ENCODE data around the gene CLDN18.

Gene CLDN18

DNA sequence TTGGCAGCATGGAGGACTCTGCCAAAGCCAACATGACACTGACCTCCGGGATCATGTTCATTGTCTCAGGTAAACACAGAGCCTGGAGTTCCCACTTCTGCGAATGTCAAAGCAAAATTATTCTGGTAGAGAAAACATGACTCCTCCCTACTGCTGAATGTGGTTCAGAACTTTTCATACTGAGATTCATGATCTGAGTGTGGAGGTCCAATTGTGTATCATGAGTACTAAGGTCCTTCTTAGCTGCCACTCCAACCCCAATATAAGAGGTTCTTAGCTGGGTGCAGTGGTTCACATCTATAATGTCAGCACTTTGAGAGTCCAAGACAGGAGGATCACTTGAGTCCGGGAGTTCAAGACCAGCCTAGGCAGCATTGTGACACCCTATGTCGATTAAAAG, 13.8 kb downstream of the CLDN18 start:
- H3K27ac ChIP-seq: no peak overlapping the region
- DNase-seq (ENCODE audit: low read depth, low spot score): no peak

DNA sequence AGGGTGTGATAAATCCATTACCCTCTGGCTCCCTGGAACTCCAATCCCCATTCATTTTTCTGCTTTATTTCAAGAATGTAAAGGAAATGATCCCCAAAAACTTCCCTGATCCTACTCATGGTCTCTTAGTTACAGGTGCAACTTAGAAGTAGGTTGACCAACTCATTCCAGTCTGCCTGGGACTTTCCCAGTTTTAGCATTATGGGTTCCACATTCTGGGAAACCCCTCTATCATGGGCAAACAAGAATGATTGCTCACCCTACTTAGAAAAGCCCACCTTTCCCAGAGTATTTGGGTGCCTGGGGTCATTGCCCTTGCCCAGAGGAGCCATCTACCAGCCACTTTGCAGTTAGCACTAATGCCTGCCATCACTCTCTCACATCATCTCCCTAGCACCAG, 15.6 kb downstream of the CLDN18 start:
- no peak for DNase-seq (ENCODE audit: low read depth, low spot score)

DNA sequence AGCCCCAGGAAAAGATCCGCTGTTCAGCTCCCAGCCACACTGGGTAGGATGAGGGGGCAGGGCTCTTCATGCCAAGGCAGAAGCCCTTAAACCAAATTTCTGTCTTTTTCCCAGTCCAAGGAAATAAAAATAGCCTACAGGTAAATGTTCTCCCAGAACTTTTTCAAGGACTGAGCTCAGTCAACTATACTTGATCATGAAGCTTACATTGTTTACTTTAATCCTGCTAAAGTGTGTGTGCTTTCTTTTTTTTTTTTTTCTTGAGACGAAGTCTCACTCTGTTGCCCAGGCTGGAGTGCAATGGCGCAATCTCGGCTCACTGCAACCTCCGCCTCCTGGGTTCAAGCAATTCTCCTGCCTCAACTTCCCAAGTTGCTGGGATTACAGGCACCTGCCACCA, 17.9 kb downstream of the CLDN18 start:
- DNase-seq (ENCODE audit: low read depth, low spot score): no peak
- H3K27ac ChIP-seq: no peak overlapping the region

More for the DNA sequence above, 15.6 kb downstream of the CLDN18 start:
- no peak overlapping the region for H3K27ac ChIP-seq

DNA sequence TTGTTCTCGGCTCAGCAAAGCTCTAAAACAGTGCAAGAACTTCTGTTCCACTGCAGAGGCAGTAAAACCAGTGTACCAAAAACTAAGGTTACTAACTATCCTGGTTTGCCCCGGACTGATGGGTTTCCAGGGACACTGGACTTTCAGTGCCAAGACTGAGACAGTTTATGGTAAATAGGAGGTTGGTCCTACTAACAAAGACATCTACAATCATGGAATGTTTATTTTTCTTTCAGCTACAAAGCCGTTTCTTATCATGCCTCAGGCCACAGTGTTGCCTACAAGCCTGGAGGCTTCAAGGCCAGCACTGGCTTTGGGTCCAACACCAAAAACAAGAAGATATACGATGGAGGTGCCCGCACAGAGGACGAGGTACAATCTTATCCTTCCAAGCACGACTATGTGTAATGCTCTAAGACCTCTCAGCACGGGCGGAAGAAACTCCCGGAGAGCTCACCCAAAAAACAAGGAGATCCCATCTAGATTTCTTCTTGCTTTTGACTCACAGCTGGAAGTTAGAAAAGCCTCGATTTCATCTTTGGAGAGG, 20.8 kb downstream of the CLDN18 start:
- H3K27ac ChIP-seq: no peak overlapping the region
- DNase-seq (ENCODE audit: low read depth, low spot score): no peak

DNA sequence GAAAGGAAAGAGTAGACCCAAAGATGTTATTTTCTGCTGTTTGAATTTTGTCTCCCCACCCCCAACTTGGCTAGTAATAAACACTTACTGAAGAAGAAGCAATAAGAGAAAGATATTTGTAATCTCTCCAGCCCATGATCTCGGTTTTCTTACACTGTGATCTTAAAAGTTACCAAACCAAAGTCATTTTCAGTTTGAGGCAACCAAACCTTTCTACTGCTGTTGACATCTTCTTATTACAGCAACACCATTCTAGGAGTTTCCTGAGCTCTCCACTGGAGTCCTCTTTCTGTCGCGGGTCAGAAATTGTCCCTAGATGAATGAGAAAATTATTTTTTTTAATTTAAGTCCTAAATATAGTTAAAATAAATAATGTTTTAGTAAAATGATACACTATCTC, 21.6 kb downstream of the CLDN18 start:
- DNase-seq (ENCODE audit: low read depth, low spot score): no peak
- no peak overlapping the region for H3K27ac ChIP-seq

DNA sequence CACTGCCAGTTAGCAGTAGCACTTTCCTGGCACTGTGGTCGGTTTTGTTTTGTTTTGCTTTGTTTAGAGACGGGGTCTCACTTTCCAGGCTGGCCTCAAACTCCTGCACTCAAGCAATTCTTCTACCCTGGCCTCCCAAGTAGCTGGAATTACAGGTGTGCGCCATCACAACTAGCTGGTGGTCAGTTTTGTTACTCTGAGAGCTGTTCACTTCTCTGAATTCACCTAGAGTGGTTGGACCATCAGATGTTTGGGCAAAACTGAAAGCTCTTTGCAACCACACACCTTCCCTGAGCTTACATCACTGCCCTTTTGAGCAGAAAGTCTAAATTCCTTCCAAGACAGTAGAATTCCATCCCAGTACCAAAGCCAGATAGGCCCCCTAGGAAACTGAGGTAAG, 22.6 kb downstream of the CLDN18 start:
- no peak for DNase-seq (ENCODE audit: low read depth, low spot score)
- H3K27ac ChIP-seq: no peak overlapping the region

DNA sequence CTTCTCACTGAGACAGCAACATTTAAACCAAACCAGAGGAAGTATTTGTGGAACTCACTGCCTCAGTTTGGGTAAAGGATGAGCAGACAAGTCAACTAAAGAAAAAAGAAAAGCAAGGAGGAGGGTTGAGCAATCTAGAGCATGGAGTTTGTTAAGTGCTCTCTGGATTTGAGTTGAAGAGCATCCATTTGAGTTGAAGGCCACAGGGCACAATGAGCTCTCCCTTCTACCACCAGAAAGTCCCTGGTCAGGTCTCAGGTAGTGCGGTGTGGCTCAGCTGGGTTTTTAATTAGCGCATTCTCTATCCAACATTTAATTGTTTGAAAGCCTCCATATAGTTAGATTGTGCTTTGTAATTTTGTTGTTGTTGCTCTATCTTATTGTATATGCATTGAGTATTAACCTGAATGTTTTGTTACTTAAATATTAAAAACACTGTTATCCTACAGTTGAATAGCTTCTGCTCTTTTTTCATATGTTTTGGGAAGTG, 23.3 kb downstream of the CLDN18 start:
- DNase-seq (ENCODE audit: low read depth, low spot score): no peak

DNA sequence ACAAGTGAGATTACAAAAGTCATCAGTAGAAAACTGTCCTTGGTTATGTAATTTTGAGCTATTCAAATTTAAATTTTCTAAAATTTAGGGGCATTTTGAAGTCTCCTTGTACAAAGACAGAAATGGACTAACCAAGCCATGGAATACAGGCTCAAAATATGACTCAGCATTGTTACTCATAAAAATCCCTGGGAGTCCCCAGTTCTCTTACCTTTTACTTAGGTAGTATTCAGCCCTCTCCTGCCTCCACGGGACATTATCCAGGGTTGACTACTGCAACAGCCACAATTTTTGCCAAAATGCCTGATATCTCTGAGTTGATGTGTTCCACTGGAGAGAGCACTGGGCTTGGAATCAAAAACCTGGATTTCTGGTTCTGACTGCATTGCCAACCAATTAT, 25.0 kb downstream of the CLDN18 start:
- DNase-seq (ENCODE audit: low read depth, low spot score): no peak
- no peak overlapping the region for H3K27ac ChIP-seq

More for the DNA sequence above, 23.3 kb downstream of the CLDN18 start:
- no peak overlapping the region for H3K27ac ChIP-seq

DNA sequence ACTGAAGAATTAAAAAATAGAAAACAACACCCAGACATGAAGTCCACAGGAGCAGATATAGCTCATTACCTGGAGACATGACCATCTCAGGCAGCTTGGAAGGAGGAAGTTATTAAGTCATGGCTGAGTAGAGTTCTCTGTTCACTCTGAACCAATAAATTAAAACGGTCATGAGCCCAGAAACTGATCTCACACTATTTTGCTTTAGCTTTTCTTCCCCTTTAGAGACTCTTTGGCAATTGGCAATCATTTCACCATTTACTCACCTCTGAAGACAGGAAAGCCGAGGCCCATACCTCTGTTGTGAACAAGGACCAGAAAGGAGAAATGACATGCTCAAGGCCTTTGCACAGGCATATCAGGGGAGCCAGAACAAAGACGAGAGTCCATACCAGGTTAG, 26.6 kb downstream of the CLDN18 start:
- no peak for DNase-seq (ENCODE audit: low read depth, low spot score)
- H3K27ac ChIP-seq: no peak overlapping the region

DNA sequence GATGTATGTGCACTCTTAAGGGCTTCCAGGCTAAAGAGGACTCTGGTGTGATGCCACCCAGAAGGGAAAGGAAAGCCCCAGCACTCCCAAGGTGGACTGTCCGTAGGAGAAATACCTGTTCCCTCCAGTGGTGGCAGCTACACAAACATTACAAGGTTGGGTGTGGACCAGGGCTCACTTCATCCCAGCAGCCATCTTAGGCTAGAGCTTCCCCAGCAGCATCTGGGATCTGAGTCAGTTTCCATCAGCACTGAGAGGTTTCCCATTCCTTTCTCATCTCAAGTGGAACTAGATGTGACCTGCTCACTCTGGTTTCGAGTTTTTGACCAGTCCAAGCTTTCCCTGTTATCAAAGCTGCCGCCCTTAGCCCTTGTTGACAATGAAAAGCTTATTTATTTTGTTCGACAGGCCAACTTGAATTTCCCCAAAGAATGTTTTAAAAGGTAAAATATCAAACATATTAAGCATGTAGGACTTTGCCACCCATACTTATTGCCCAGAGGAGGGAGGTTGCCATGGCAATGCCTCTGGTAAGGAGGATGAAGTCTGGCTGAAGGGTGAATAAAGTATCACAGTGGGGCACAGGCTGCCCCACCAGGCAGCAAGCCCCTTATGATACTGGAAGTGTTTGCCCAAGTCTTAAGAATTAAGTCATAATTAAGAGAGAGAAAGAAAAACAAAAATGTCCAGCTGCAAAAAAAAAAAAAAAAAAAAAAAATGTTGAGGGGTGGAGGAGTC, 28.9 kb downstream of the CLDN18 start:
- no peak for DNase-seq (ENCODE audit: low read depth, low spot score)
- H3K27ac ChIP-seq: no peak overlapping the region

DNA sequence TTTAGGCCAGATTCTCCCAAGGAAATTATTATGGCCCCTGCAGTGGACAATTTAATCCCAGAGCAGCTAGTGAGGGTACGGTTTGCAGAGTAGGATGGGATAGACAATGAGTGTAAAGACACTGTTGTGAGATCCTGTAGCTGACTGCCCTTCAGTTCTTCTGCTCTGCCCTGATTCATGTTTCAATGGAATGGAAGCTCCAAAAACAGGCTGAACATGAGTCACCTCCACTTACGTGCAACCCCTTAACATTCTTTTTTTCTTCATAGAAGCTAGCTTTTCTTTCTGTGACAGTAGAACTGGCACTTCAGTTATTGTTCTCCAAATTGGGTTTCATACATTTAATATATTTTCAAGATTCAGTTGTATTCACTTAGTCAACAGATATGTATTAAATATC, 32.1 kb downstream of the CLDN18 start:
- peak; percentile 40 for DNase-seq (ENCODE audit: low read depth, low spot score)
- no peak overlapping the region for H3K27ac ChIP-seq

DNA sequence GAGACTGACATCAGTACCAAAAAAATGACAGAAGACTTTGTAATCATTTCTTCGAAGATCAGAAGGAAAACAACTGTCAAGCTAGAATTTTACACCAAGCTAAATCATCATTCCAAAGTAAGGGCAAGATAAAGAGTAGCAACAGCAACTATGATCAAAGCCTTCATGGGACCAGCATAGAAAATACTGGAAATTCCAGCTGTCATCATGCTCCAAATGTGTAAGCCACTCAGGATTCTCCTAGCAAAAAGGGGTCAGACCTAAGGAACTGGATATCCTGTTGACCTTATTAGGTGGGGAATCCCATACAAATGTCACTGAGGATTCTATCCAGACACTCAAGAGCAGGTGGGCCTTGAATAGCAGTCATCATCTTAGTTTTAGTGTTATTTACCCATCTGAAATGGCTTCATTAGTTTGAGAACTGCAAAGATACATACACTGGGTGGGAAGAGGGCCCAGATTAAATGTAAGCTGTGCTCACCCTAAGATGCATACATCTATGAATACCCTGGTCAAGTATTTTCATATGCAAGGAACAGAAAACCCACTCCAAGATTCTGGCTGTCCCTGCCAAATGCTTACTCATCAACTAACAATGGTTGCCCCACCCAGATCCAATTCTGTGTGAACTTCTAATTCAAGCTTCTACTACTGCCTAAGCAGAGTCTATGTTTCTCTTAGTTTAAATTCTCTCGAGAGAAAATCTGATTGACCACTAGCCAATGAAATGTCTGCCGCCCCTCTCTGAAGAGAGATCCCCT, 33.5 kb downstream of the CLDN18 start:
- peak; percentile 46 for DNase-seq (ENCODE audit: low read depth, low spot score)
- peak overlapping the region; percentile 23 for H3K27ac ChIP-seq

DNA sequence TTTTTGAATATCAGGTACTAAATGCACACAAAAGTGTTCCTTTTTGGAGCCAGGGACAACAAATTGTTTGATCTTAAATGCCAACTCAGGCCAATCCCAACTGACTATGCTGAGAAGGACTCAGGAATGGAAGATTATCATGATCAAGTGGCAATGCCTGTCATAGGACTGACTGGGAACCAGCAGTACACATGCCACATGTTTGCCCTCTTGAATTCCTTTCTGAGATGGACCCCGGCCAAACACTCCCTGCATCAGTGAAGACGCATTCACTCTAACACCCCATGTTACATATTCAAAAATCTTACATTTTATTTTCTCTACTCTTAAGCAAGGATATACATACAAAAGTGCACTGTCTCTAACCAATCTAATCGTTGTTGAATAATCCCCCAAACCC, 36.1 kb downstream of the CLDN18 start:
- no peak for DNase-seq (ENCODE audit: low read depth, low spot score)
- H3K27ac ChIP-seq: no peak overlapping the region

DNA sequence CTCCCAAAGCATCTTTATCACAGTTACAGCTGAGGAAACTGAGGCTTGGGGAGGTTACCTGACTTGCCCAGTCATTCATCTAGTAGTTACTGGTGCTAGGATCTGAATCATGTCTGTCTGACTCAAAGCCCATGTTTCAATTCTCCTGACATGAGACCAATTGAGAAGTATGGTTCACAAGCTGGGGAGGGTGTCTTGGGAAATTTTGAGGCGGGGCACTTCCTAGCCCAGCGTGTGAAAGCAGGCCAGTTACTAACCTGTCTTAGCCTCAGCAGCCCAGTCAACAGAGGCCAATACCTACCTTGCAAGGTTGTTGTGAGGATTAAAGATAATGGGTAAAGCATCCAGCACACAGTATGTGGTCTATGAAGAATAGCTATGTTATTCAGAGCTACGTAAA, 37.0 kb downstream of the CLDN18 start:
- H3K27ac ChIP-seq: no peak overlapping the region
- peak; percentile 84 for DNase-seq (ENCODE audit: low read depth, low spot score)

DNA sequence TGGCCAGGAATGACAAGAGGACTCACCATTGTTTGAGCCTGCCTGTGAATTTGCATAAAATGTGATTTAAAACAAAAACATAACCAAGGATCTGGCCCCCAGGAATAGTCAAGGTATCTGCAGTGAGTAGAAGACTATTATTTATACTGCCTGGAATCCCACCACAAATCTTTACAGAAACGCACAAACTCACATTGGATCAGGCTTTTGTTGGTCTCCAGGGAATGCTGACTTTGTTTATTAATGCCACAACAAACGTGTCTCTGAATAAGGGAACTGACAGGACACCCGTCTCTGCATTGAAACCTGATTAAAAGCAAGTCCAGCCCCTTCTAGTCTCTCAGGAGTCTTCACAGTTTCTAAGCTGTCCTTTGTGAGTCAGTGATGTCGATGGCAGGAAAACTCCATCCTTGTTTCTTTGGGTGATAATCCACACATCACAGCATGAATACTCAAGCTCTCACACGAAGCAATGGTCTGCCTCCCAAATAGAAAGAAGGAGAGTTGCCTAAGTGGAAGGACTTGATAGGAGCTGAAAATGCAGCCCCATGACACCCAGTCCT, 37.7 kb downstream of the CLDN18 start:
- H3K27ac ChIP-seq: no peak overlapping the region
- DNase-seq (ENCODE audit: low read depth, low spot score): no peak

DNA sequence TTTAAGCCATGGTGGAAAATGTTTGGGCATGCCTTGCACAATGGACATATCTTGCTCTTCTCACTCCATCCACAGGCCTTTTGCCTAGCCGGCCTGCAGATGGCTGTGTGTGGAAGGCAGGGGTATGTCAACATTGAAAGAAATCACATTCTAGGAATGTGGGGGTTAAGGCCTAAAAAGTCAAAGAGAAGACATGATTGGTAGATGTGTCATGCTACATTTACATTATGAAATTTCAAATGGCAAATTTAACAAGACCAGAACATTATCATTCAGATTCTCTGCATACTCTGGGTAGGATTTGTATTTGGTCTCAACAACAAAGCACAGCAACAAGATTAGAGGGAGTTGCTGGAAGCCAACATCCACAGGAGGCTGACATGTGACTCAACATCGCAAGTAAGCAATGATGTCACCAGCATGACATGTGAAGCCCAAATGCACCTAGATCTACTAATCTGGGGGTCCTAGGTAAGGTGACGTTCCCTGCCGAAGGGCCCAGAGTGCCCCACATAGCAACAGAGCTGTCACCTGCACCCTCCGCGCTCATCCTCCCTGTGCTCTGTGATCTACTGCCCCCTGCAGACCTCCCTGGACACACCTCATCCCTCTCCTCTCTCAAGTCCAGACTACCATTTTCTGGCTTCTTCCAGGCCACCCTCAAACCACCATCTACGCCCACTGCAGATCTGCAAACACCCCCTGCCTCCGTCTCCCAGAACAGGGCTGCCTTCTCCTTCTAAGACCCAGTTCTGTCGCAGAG, 39.4 kb downstream of the CLDN18 start:
- no peak overlapping the region for H3K27ac ChIP-seq

DNA sequence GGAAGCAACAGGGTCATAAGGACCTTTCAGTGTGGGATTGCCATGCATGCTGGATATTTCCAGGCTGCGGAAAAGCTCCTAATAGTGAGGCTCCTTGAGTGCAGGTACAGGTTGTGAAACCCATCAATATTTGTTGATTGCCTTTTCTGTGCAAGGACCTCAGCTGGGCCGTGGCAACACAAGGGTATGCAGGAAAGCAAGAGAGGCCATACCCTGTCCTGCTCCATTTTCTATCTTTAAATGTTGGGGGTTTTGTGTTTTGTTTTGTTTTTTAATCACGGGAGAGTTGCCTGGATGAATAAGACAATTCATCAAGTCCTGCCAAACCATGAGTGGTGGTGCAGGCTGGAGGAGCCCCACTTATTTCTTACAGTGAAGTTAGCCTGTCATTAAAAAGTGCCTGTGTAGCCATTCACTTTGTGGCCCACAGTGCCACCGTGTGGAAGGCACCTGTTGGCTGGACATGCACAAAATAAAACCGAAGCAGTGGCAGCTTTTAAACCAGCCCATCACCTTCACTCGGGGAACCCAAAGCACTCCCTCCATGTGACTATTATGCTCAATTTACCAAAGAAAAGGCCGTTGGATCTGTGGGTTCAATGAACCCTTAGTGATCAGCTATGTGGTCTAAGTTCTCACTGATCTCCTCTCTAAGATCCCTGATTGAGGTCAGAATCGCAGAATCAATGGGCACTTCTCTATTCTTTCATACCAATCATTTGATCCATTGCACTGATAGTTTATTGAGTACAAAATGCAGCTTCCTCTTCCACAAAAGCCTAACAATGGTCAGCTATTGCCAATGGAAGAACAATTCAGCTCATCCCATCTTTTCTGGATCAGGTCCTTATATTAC, 42.2 kb downstream of the CLDN18 start:
- H3K27ac ChIP-seq: no peak overlapping the region
- no peak for DNase-seq (ENCODE audit: low read depth, low spot score)

More for the DNA sequence above, 39.4 kb downstream of the CLDN18 start:
- peak; percentile 14 for DNase-seq (ENCODE audit: low read depth, low spot score)

DNA sequence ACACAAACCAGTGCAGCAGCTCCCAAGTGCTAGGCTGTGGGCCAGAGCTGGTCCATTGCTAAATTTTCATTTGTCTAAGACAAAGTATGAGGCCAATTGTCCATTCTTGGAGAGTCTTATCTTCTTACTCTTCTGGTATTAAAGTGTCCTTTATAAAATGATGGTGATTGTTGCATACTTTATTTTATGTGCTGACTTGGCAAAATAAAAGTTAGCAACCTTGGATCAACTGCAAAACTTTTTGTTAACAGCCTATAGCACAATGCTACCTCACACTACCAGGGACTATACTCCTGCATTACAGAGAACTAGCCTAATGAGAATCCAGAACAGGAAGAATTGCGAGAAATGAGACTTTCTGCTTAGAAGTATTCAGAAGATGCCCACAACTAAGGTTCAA, 44.1 kb downstream of the CLDN18 start:
- no peak overlapping the region for H3K27ac ChIP-seq
- DNase-seq (ENCODE audit: low read depth, low spot score): no peak

DNA sequence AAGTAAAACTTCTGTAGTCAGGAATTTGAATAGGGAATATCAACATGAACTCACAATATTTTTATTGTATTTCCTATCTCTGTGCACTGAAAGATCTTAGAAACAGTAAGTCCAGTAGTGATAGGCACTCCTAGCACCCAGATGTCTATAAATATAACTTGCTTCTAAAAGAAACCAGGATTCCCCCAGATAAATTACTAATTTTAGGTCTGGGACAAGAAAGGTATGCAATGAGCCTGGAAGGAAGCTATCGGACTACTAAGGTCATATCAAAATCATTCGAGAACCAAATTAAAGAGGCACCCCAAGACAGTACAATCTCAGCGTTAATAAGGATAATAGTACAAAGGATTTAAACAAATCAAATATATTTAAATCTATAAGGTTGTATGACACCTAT, 47.4 kb downstream of the CLDN18 start:
- no peak overlapping the region for H3K27ac ChIP-seq
- no peak for DNase-seq (ENCODE audit: low read depth, low spot score)
